AG04449 (cell line): Measurements from ENCODE around the gene IFNA10.
"Not testable (repeated sequence)": the region's sequence is repeated elsewhere in the genome, so short reads cannot be mapped to it uniquely, and the experiment has no call there.

Experiments
- CTCF ChIA-PET: fragments of 350-600 bp; formaldehyde crosslinking; extraction: SDS; loops from one replicate; lab custom pipeline; 2021; ENCODE audit warnings: antibody characterized with exemption; lab: Yijun Ruan, JAX
- POLR2A ChIA-PET: fragments of 400-600, 350-600 bp; formaldehyde crosslinking; extraction: SDS; loops from one replicate; lab custom pipeline; 2020; ENCODE audit warnings: antibody characterized with exemption, inconsistent platforms; lab: Yijun Ruan, JAX
- DNase-seq: peaks from one replicate; pipeline ENCODE4 v3.0.0-alpha.2; 2010; ENCODE audit warnings: low read depth, low spot score
- H3K4me3 ChIP-seq: 2 replicates; pipeline ENCODE4 v1.5.1; 2011; ENCODE audit warnings: low read depth, mild to moderate bottlenecking, control low read depth, low read length
- TF ChIP-seq, protein P1 (sequence below): IDR thresholded peaks from one replicate; pipeline ENCODE4 v1.5.1; 2011; ENCODE audit warnings: mild to moderate bottlenecking, moderate library complexity, low read length, control low read depth, inconsistent platforms; ENCODE audit not compliant: insufficient read depth; ENCODE audit errors: missing control alignments

The IFNA10 gene

GRCh38 chr9:21174671-21175070 lies 32.3 kb downstream of the IFNA10 start:
- POLR2A ChIA-PET = no interaction called here
- TF ChIP-seq, protein P1, sequence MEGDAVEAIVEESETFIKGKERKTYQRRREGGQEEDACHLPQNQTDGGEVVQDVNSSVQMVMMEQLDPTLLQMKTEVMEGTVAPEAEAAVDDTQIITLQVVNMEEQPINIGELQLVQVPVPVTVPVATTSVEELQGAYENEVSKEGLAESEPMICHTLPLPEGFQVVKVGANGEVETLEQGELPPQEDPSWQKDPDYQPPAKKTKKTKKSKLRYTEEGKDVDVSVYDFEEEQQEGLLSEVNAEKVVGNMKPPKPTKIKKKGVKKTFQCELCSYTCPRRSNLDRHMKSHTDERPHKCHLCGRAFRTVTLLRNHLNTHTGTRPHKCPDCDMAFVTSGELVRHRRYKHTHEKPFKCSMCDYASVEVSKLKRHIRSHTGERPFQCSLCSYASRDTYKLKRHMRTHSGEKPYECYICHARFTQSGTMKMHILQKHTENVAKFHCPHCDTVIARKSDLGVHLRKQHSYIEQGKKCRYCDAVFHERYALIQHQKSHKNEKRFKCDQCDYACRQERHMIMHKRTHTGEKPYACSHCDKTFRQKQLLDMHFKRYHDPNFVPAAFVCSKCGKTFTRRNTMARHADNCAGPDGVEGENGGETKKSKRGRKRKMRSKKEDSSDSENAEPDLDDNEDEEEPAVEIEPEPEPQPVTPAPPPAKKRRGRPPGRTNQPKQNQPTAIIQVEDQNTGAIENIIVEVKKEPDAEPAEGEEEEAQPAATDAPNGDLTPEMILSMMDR = no peak
- H3K4me3 ChIP-seq = no peak overlapping the region
- DNase-seq = no peak
- CTCF ChIA-PET = interaction anchor here (1.3 kb wide), 1 partner anchor 9 kb away, joined by 4 read pairs; no protein-coding TSS in a partner anchor

DNA sequence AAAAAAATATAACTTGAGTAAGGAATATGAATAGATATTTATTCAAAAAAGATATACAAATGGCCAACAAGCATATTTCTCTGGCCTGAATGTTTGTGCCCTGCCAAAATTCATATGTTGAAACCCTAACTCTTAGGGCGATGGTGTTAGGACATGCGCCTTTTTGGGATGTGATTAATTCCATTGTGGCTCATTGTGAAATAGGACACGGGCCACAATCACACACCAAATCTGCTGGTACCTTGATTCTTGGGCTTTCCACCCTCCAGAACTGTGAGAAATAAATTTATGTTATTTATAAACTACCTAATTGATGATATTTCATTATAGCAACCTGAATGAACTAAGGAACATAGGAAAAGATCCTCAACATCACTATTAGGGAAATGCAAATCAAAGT lies 34.8 kb downstream of the IFNA10 start:
- DNase-seq = no peak
- POLR2A ChIA-PET = no interaction called here
- TF ChIP-seq, protein P1 = no peak
- H3K4me3 ChIP-seq = no peak overlapping the region
- CTCF ChIA-PET = no interaction called here

- CTCF ChIA-PET = no interaction called here
- DNase-seq = no peak
- no peak overlapping the region for H3K4me3 ChIP-seq
- POLR2A ChIA-PET = no interaction called here
- TF ChIP-seq, protein P1 = no peak
Measured at GRCh38 chr9:21171351-21171750, 35.6 kb downstream of the IFNA10 start.

- DNase-seq, CTCF ChIA-PET, H3K4me3 ChIP-seq, POLR2A ChIA-PET: not testable (repeated sequence)
Measured at GRCh38 chr9:21166560-21166959, 40.4 kb downstream of the IFNA10 start, which contains the start of gene IFNA21. IFNA21 (minus strand) TSS chr9:21166660; CDS start chr9:21166612, 48 bp downstream.

DNA sequence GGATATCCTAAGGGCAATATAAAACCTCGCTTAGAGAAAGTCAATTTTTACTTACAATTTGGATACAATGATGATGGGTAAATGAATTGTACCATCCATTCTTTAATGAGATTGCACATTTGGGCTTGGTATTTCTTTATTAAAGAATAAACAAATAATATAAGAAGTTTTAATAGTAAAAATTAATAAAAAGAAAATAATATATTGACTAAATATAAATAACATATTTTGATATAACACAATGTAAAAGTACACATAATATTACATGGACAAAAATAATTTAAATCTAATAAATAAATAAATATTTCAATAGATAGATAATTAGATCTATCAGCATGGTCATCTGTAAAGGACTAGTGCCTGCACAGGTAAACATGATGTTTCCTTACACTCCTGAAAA lies 41.4 kb downstream of the IFNA10 start:
- ChIA-PET POLR2A (no interaction called here), CTCF (no interaction called here)
- TF ChIP-seq, protein P1 = no peak
- no peak for DNase-seq
- H3K4me3 ChIP-seq = no peak overlapping the region

DNA sequence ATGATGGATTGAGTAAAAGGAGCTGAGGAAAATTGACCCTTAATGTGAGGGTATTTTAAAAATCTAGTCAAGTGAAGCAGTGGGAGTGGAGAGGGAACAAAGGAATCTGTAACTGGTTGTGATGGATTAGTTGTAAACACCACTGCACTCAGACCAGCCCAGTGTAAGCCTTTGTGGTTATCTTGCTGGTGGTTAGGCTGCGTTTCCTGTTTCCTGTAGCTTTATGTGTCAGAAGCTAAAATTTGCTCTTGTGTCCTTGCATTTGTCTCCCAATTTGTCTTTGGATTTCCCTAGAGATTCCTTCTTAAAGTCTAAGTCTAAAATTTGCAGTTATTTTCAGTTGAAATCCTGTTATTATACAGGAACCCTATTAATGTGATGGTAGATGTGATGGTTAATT lies 46.8 kb downstream of the IFNA10 start:
- CTCF ChIA-PET = no interaction called here
- no peak for DNase-seq
- no peak overlapping the region for H3K4me3 ChIP-seq
- POLR2A ChIA-PET = no interaction called here
- TF ChIP-seq, protein P1 = no peak
